ENCODE measurements around the gene MOCS2. TPM values are rescaled to one million over a fixed set of nuclear protein-coding genes. Genes with fewer than 3 reads are reported as not detected.

Gene MOCS2
- total and polyA plus RNA-seq, 2 of the 8 experiments (the other 6 are each of a cell fraction or from before 2014, with no cell fraction given) = 6.7 to 16.1 TPM

GRCh38 chr5:53111139-53111538 is 1.6 kb upstream of the MOCS2 start (continued):
- no peak for TF ChIP-seq CHD7 (IDR thresholded peaks at IDR 0.05; ENCODE audit: insufficient replicate concordance, low read length)
